ENCODE results near the gene BABAM2. TPM values are rescaled to one million over a fixed set of nuclear protein-coding genes. Genes with fewer than 3 reads are reported as not detected.

BABAM2 gene
- total RNA-seq, 1 experiment from 2014 or later, result 37.2 TPM

DNA sequence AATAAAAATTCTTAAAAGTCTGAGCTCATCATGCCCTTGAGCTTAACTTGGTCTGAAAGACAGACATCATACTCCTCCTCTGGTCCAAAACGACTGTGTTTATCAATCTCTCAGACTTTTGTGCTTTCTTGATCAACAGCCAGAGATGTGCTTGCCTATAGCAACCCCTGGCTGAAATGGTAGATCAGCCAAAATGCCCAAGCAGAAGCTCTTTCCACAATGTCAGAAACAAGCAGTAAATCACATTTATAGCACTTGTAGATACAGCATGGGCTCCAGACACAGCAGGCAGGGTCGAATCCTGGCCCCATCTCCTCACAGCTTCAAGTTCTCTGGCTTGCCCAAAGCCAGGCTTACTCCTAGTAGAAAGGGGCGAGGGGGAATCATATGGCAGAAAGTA is 391.7 kb downstream of the BABAM2 start:
- DNase-seq (ENCODE audit: low read depth), result no peak

DNA sequence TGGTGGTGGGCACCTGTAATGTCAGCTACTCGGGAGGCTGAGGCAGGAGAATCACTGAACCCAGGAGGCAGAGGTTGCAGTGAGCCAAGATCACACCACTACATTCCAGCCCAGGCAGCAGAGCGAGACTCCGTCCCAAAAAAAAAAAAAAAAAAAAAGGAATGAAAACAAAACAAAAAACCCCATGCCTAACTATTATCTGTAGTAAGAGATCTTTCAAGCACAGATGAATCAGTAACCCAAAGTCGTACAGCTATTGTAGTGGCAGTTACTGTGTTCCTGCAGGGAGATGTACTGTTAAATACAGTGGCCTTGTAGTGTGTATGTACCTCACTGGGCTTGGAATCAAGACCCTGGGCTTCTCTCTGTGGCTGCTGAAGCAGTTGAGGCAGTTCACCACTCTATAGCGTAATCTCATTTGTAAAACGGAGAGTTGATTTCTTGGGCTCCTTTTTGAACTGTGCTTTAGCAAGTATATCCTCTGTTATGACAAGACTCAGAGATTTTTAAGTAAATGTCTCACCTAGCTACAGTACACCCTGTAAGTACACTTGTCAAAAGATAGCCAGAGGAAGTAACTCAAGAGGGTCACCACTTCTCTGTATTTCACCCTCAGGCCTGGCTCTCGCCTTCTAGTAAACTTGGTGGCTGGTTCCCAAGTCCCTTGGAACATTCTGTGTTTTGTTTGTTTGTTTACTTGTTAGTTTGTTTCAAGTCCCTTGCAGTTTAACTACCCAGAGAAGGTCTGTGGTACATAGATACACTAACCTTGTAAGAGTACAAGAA is 392.5 kb downstream of the BABAM2 start:
- no peak for DNase-seq (ENCODE audit: low read depth)

DNA sequence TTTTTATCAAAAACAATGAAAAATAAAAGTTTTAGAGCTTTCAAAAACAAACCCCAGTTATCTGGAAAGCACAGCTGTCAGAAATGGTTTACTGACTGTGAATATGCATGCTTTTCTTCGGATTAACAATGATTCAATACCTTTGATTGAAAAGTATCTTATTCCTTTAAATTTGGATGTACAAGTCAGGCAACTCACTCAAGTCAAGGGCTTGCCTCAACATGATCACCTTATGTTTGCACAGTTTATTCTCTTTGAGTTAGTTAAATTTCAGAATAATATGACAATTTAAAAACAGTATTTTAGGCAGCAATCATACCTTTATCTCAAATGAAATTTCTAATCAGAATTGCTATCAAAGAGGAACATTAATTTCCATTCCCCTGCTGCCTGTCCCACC is 393.3 kb downstream of the BABAM2 start:
- no peak for DNase-seq (ENCODE audit: low read depth)

DNA sequence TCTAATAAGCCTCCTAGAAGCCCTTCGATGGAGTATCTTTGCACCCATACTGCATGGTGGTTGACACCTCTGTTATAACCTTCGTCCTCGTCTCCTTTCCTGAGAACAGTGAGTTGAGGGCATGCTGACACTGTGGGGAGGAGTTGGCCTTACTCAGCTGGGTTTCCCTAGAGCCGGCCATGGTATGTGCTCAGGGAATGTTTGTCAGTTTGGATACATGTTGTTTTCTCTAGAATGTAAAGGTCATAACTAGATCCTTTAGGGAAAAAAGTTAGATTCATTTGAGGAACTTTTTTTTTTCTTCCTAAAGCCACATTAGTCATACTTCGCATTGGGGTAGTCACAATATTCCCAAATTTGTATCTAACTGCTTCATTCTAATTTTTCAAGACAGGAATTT is 396.1 kb downstream of the BABAM2 start:
- DNase-seq (ENCODE audit: low read depth), result no peak

DNA sequence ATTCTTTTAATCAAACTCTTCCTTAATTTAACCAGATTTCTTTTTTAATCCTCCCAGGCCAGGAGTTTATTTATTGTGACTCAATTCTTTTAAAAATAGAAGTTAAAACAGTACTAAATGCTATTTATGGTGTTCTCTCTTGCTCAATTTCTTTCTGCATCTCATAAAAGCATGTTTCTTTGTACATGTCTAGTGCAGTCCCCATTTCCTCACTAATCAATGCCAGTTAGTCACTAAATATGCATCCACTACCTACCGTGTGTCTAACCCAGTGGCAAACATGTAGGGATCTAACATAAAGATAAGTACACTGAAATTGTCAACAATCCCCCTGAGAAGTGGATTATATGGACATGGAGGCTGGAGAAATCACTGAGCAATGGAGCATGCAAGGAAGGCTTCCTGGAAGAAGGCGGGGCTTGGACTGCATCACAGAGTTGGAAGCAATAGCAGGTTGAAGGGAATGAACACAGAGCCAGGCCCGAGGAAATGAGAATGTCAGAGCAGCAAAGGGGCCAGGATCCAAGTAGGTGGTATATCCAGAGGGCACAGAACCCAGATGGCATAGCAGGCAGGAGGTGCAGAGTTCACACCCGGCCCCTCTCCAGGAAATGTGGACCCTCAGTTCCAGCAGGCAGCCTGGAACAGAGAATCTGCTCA is 396.9 kb downstream of the BABAM2 start:
- no peak for DNase-seq (ENCODE audit: low read depth)

DNA sequence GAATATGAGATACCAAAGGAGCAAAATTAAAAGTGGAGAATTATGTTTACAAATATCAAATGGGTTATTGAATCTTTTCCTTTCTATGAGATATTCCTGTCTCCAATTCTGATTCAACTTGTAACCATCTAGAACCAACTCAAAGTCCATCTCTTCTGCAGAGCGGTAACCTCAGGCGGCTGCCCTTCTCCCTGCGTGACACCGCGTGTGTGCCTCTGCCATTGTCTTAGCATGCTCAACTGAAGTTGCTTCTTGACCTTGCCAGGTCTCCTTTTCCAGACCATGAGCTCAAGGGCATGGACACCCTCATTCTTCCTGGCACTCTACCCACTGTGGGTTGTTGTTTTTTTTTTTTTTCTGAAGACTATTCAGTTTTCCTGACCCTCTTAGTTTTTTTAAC is 398.1 kb downstream of the BABAM2 start:
- DNase-seq (ENCODE audit: low read depth), result no peak

DNA sequence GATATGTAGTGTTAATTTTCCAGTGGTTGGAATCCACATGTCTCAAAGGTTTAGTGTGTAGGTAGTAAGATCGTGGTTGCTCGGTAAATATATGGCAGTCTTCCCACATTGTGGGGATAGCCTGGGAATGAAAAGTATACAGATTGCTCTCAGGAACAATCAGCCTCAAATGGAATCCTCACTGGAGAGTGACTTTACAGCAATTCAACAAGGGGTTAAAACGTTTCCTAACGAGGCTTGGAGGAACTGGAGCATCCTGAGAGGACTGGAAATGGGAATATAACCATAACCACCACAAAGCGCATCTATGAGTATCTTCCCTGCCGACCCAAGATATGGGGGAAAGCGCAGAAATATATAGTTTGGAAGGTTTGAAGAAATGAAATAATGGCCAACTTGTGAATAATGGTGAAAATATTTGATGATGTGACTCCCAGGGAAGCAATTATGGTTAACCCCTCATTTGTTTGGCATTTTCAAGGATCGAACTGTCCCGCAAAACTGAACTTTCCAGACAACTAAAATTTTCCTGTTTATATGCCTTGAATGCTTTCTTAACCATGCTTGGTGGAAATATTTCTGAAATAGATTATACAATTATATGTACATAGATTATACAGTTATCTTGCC is 401.4 kb downstream of the BABAM2 start:
- peak; percentile 73 for DNase-seq (ENCODE audit: low read depth)

DNA sequence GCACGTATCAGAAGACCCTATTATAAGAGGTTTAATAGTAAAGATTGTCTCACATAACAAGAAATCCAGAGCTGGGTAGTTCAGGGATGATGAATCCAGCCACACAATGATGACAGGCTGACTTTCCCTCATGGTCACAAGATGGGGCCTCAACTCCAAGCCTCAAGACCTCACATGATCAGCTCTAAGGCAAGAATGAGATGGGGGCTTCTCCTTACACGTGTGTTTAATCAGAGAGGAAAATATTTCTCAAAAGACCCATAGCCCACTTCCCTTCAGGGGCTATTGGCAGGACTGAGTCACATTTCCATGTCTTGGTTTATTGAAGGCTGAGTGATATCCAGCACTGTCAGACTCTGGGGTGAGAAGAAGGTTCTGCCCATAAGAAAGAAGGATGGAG is 402.0 kb downstream of the BABAM2 start:
- DNase-seq (ENCODE audit: low read depth), result peak; percentile 81

DNA sequence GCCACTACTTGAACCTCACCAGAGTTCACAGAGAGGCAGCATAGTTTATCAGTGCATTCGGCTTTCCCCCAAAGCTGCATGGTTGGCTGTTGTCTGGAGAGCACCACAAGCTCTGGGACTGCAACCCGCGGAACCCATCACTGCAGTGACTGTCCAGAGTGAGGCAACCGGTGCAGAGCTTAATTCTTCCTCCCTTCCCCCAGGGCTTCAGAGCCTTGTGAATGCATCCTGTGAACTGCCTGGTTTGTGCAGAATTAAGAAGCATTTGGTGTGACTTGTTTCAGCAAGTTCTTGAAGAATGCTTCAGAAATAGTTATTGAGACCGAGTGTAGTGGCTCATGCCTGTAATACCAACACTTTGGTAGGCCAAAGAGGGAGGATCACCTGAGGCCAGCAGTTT is 402.9 kb downstream of the BABAM2 start:
- DNase-seq (ENCODE audit: low read depth), result peak; percentile 30

DNA sequence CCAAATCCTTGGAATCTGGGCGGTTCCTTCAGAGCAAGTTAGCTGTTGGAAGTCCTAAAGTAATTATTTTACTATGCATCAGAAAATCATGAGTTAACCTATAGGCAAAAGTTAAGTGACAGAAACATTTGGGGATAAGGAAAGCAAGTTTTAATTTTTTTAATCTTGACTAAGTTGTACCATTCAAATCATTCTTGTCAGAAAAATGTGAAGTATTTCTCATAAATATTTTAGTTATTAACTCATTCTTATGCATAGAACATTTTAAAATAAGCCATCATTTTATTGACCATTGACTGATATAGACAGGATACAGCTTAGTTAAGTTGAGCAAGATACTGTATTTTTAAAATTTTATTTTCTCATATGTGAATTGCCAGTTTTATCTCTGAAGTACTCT is 403.9 kb downstream of the BABAM2 start:
- no peak for DNase-seq (ENCODE audit: low read depth)

DNA sequence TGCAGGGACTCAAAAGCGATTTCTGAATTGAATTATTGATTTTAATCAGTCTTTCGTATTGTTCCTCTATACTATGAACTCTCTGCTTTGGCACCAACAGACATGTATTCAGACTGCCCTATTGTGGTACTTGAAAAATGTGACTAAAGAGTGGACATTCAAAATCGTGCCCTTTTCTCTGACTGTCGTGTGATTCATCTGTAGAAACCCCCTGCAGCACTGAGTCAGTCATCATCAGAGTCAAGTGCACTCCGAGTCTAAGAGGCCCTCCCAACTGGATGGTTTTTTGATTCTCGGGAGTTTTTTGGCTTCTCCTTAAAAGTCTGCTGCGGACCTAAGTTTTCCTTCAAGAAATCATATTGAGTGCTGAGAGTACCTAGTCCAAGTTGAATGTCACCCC is 405.7 kb downstream of the BABAM2 start:
- peak; percentile 91 for DNase-seq (ENCODE audit: low read depth)

DNA sequence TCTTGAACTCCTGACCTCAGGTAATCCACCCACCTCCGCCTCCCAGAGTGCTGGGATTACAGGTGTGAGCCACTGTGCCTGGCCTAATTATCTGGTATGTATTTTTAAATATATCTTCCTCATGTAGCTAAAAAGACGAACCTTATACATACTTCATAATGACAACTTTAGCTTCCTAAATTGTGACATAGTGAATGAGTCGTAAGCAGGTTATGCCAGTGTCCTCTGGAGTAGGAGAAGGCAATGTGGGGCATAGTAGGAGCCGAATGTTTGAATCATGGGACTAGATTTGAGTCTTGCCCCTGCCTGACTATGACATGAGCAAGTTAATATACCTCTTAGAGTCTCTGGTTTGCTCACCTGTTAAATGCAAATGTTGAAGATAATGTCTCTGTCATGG is 406.4 kb downstream of the BABAM2 start:
- DNase-seq (ENCODE audit: low read depth), result peak; percentile 62

DNA sequence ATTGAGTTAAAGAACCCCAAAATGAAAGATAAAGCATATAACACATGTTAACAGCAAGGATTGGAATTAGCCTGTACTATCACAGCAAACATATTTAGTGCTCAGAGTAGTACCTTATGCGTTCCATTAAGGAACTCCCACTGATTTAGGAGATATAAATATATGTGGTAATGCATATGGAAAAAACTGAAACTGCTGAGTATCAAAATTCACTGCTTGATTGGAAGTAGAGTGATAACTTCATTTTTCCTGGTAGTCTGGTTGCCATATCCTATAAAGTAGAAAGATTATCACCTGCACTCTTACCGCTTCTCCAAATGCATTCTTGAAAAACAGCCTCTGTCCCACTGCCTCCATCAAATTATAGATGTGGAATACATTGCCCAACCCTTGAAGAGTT is 407.0 kb downstream of the BABAM2 start:
- DNase-seq (ENCODE audit: low read depth), result no peak

DNA sequence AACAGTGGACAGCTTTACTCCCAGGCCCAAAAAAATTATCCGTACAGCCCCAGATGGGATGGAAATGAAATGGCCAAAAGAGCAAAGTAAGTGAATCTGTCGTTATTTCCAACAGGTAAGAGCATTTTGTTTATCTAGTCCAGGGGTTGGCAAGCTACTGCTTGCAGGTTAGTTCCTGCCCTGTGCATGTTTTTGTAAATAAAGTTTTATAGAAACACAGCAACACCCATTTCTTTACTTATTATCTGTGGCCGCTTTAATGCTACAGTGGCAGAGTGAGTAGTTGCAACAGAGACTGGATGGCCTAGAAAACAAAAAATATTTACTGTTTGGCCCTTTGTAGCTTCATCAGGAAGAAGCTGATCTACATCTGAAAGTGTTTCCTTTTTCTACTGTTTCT is 407.9 kb downstream of the BABAM2 start:
- no peak for DNase-seq (ENCODE audit: low read depth)

DNA sequence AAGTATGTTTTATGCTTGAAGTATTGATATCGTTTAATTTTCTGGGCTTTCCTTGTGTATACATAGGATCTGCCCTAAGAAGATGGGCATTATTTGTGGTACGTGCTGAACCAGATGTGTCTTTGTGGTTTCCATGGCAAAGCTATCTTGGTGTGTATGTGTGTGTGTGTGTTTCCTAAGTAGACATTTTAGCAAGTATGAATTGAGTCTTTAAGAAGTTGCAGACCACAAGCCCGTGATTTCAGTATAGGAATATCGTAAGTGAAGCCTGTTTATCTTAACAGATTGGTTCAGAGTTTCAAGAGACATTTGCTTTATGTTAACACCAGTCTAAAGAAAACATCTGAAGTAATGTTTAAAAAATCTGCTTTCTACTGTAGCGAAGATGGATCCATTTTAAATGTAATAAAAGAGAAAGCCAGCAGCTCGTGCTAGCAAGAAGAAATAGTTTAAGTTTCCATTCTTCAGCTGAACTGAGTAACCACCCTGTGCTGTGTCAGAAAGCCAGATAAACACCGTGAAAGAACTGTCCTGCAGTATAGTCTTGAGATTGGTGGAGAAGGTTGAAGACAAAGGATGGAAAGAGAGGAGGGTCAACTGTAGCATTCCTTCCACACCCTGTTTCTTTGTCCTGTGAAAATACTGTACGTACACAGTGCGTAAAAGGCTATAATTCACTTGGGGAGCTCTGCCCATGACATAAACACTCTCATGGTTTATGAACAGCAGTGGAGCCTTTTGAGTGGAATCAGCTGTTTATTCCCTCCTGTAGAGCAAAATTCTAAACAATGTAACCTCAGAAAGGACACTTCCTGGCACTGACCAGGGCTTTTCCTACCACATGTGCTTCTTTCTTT is 410.2 kb downstream of the BABAM2 start:
- DNase-seq (ENCODE audit: low read depth), result no peak

DNA sequence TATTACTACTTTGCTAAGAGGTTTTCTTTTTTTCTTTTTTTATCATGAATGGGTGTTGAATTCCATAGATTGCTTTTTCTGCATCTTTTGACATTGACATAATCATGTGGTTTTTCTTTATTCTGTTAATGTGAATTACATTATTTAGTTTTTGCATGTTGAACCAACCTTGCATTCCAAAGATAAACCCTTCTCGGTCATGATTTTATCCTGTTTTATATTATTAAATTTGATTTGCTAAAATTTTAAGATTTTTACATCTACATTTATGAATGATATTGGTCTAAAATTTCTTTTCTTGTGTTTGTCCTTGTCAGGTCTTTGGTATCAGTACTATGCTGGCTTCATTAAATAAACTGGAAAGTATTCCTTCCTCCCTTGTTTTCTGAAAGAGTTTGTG is 414.7 kb downstream of the BABAM2 start:
- DNase-seq (ENCODE audit: low read depth), result no peak

DNA sequence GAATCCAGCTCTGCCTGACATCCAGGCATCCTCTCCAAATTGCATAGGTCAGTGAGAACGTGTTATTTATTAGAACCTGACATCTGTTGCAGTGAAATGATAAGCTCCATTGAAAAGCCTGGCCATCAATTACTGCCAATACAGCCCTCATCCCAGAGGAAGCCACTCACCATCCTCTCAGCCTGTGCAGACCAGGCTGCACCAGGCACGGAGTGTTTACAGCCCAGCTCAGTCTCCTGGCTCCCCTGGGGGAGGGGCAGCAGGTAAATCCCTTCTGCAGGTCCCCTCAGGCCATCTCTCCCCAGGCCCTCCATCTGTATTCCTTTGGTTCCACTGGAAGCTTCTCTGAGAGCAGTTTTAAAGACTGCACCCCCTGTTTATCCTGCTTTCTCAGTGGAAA is 419.6 kb downstream of the BABAM2 start:
- no peak for DNase-seq (ENCODE audit: low read depth)

DNA sequence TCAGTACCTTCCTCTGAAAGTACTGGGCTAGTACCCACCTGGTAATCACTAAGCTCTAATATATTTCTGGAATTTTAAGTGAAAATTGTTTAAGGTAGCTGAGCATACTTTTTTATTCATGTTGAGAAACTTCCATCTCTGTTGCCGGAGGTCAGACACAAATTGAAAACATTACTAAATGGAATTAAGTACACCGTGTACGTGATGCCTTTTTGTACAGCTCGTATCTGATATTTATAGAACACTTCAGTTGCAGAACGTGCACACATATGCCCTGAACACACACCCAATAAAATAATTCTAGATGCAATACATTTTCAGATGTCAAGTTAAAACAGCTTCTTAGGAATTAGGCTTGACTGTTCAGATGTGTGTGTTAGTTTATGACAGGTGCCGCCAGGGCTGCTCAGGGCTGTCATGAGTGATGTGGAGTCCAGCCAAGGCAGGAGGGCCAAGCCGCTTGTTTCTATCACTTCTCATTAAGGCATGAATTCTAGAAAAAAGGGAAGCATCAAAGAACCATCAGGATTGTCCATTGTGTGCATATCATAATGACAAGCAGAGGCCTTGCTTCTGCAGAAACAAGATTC is 421.2 kb downstream of the BABAM2 start:
- no peak for DNase-seq (ENCODE audit: low read depth)

DNA sequence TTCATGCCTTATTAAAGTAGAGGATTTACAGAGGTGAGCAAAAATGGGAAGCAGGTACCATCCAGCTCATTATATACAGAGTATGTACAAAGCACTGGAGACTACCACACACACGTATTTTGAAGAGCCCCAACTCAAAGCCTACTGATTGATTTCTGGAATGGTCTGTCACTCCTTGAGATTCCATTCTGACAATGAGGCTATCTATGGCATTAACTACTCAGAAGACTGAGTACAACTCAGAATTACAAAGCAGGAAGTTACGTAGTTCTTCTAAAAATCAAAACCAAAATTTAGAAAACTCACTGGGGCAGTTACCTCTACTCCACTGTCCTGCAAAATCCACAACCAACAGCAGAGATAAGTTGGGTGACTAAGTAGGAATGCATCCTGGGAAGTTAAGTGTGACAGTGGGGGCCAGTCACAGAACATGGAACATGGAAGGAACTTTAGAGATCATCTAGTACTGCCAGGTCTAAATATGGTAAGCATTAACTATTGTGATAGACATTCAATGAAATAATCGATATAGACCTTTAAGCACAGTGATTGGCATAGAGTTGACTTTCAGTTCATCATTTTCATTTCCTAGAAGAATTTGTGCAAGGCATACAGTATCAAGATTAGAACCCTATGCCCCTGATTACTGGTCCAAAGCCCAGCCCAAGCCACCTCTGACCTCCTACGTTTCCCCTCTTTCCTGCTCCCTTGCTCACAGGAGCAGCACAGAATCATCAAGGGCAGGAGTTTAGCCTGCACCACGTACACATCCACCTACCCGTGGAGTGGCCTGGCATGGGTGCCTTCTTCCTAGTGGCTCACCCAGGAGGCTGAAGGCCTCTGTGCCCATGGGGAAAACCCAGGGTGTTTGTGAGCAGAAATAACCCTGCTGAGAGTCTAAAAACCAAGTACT is 422.0 kb downstream of the BABAM2 start:
- no peak for DNase-seq (ENCODE audit: low read depth)

DNA sequence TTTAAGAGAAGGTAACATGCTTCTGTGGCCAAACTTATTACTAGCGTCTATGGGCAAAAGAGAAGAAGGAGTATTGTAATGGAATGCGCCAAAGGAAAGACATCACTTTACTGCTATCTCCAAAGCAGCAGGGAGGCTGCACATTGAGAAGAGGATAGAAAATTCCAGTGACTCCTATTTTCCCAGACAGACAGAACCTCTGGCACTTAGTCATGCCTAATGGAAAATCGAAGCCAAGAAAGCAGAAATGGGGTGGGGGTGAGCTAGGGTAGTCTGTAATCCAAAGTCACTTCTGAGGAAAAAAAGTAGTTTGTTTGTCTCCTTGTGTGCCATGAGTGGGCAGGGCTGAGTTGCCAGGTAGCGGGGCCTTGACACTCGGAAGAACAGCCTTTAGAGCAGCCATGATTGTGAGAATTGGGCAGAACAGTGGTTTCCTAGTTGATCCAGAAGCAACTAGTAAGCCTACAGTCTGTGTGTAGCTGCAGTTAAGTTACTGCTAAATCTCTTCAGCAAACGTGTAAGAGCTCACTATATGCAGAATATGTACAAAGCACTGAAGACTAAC is 422.8 kb downstream of the BABAM2 start:
- DNase-seq (ENCODE audit: low read depth), result no peak
